A172 (cell line): ENCODE results near the gene APCDD1L. TPM values are rescaled to one million over a fixed set of nuclear protein-coding genes. Genes with fewer than 3 reads are reported as not detected.
"Not testable (repeated sequence)": the region's sequence is repeated elsewhere in the genome, so short reads cannot be mapped to it uniquely, and the experiment has no call there.

Source experiments
- DNase-seq: peaks from one replicate; pipeline ENCODE4 v3.0.0-alpha.2; 2015; ENCODE audit warnings: low spot score
- total RNA-seq: library from RNA; depleted of rRNA; stranded (reverse); fragments of >200 nt; shearing (Covaris generic); gene quantifications from 2 replicates; pipeline ENCODE4 v1.2.3, GENCODE V29; 2014

The APCDD1L gene
- total RNA-seq, 1 experiment from 2014 or later = 0.78 TPM

GRCh38 chr20:58441723-58442122 is 73.5 kb downstream of the APCDD1L start:
- DNase-seq = no peak

DNA sequence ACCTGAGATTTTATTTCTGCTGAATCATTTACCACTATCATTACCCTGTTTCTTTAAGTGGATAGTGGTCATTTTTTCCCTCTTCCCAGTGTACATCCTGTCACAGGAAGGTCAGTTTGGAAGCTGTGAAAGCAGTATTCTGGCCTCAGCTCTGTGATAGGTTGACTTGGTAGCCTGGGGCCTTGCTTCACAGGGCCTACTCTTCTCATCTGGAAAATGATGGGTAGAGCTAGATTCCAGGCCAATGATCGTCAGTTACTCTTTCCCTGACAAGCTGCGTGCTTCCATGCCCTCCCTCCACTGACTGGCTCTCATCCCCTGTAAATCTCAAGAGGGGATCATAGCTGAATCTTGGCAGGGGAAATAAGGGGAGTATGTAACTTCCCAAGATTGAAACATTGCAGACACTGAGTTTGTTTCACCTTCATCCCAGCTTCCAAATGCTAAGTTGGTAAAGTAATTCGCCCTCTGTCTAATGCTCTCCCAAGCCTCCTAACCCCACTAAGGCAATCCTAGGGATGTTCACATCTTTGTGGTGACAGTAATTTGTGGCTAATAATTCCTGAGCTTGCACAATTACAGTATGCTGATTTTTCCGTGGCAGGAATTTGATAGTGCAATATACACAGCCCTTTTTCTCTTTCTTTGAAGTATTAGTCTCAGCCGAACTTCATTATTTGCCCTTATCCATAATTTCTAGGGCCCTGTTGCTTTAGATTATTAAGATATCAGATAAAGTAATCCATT is 75.0 kb downstream of the APCDD1L start:
- DNase-seq = peak; percentile 16

DNA sequence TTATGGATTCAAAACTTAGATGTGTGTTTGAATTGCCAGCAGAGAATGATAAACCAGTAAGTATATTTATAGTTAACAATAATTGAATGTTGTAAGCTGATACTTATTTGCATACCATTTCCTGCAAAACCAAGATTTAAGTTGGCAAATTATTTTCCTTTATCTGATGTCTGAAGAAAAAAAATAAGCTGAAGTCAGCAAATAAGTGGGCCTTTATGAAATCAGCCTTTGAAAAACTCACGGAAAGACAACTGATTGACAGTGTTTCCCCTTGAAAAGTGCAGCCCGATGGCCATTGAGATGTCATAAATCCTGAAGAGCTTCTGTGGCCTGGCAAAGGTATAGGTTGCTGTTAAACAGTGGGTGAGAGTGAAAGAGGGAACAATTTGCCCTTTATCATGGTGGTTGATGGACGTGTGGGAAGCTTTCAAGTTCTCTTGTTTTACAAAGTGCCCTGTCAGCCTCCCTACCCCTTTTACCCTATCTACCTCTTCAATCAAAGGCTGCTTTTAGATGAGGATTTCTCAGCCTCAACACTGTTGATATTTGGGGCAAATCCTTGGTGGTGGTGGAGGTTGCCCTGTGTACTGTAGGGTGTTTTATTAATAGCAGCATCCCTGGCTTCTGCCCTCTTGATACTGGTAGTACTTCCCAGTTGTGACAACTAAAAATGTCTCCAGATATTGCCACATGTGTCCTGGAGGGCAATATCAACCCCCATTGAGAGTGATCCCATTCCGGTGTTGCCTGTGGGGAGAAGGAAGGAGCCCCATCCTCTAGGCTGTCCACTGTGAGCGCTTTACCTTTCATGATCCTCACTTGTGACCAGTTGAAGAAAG is 76.0 kb downstream of the APCDD1L start:
- no peak for DNase-seq

DNA sequence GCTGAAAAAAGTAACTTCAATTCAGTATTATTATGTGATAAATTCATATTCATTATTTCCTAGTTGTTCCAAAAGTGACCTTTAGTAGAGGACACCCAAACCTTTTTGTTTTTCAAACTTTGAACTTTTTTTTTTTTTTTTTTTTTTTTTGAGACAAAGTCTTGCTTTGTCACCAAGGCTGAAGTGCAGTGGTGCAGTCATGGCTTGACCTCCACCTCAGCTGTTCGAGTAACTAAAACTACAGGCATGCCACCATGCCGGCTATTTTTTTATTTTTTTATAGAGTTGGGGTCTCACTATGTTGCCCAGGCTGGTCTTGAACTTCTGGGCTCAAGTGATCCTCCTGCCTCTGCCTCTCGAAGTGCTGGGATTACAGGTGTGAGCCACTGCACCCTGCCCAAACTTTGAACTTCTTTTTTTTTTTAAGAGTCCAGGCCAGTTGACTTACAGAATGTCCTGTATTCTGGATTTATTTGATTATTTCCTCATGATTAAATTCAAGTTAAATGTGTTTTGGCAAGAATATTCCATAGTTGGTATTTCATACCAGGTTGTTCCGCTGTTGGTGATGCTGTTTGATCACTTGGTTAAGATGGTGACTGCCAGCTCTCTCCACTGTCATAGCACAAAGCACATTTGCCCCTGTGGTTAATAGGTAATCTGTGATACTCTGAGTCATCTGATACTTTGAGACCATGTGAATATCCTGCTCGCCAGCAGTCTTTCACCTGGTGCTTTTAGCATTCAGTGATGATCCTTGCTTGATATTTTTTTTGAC is 78.1 kb downstream of the APCDD1L start:
- no peak for DNase-seq

DNA sequence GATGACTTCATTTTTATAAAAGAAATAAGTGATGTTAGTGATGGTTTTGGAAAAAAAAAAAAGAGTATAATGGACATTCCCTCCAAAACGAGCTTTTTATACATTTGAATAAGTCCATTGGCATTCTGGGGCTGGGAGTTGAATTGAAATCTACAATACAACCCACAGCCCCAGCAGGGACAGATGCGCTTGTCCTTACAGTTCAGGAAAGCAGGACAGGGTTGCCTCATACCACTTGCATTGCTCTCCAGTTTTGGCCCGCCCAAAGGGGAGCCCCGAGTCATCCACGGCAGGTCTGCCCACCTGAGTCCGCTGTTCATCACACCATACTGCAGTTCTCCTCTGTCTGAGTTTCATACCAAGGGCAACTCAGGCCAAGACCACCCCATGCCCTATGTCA is 80.0 kb downstream of the APCDD1L start:
- no peak for DNase-seq

DNA sequence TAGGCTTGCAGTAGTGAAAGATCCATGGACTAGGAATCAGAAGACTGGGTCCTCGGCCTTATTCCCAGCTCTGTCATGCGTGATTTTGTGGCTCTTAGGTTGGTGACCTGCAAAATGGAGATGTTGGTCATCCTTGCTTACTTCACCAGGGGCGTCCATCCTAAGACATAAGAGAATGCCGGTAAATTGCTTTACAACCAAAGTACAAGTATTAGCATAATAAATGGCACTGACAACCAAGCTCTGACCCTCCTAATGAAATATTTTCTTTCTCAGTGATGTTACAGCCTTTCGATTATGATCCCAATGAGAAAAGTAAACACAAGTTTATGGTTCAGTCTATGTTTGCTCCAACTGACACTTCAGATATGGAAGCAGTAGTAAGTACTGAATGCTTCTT is 80.9 kb downstream of the APCDD1L start:
- no peak for DNase-seq

DNA sequence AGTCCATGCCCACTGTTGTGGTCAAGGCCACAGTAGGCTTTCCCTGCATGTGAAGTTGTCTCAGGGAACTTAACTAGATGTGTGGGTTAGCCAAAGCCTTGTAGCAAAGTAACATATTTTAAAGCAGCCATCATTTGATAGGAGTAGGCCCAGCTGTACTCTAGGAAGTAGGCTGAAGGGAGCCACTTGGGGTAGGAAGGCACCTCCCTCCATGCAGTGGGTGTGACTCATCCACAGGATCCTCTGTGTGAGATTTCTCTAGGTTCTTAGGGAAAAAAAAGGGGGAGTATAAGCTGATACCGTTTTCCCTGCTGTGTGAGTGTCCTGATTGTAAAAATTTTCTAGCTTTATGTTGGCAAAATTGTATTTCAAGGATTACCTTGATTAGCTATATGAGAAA is 81.4 kb downstream of the APCDD1L start:
- DNase-seq = peak; percentile 76

GRCh38 chr20:58433029-58433647 is 82.1 kb downstream of the APCDD1L start:
- DNase-seq = no peak

DNA sequence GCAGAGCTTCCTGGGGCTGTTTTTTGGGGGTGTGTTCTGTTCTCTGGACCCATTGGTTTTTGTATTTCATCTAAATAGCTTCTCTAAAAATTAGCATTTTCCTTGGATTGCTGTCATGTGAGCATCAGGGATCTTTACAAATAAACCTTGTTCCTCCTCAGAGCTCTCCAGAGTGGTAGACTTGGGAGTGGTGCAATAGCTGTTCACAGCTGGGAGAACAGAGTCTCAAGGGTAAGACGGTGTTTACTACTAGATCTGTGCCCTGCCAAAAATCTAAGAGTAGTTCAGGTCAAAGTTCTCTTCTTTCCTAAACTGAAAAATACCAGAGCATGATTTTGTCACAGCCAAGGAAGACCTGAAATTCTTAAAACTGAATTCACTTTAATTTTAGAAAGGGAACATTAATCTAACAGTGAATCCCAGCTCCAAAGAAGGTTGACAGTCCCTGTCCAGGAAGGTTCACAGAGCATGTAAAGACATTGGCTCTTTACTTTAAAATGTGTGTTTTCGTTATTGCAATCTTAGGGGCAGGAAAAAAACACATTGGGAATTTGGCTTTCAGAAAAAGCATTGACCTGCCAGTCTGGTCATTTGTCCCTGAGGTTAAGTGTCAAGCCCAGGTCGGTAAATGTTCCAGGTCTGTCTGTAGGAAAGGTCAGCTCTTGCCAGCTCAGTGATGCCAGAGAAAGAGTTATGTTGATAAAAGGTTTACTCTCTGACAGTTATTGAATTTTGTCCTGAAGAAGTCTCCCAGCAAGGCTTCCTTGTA is 82.8 kb downstream of the APCDD1L start:
- no peak for DNase-seq

- DNase-seq = no peak
Observed at GRCh38 chr20:58431134-58431533, 84.1 kb downstream of the APCDD1L start.

GRCh38 chr20:58429303-58429702 is 85.9 kb downstream of the APCDD1L start:
- no peak for DNase-seq

GRCh38 chr20:58428364-58428763 is 86.8 kb downstream of the APCDD1L start:
- no peak for DNase-seq

DNA sequence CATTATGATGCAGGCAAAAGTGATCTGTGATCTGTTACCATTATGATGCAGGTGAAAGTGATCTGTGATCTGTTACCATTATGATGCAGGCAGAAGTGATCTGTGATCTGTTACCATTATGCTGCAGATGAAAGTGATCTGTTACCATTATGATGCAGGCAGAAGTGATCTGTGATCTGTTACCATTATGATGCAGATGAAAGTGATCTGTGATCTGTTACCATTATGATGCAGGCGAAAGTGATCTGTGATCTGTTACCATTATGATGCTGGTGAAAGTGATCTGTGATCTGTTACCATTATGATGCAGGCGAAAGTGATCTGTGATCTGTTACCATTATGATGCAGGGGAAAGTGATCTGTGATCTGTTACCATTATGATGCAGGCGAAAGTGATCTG is 87.6 kb downstream of the APCDD1L start:
- not testable (repeated sequence) for DNase-seq

DNA sequence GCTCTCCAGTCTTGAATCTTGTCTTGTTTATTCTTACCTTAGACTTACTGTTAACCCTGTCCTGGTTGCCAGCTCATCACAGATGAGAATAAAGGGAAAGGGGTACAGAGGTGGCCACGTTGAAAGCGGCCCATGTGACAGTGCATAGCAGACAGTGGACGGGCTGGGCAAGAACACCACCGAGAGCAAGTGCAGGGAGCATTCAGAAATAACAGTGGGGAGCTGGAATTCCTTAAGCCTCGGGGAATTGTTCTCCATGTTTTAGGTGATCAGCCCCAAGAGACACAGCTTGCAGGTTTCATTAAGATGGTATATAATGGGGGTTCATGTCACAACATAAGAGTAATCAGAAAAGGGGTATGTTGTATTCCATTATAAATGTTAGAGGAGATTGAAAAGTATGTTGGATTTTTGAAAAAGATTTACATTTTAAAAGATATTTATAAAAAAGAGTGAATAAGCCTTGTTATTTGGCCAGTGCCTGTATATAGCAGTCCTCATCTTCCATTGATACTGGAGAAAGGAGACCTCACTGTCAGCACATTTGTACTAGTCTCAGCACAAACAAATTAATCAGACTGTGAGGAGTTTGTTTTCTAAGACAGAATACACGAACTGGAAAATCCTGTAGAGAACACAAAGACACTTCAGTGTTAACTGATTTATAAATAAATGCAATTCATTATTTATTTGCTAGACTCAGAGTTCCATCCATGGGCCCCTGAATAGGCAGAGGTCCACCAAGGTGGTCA is 90.8 kb downstream of the APCDD1L start:
- DNase-seq = no peak

GRCh38 chr20:58421497-58421850 is 93.7 kb downstream of the APCDD1L start:
- DNase-seq = no peak

DNA sequence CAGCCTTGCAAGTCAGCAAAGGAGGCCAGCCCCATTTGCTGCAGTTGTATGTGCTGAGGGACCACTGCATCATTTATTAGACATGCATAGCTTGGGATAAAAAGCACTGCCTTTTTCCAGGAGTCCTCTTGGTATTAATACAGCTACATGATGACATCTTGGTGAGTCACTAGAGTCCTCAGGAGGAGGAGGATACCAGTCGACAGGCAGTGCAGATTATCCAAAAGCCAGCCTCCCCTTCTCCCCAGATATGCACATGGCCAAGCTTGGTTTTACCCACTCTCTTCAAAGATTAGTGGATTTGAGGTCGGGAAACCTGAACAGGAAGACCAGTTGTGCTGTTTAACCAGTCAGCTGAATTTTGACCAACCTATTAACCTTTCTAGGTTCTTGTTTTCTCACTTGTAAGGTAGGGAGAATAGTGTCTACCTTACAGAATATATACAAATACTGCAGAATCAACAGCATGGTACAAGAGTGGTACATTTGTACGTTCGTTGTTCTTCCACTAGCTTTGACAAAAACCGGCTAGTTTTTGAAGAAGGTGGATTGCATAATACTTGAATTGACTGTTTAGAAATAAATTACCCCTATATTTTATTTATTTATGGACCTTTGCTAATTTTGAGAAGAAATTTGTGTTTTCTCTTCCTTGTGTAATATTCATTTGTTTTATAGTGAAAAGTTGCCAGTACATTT is 94.3 kb downstream of the APCDD1L start:
- DNase-seq = peak; percentile 76

DNA sequence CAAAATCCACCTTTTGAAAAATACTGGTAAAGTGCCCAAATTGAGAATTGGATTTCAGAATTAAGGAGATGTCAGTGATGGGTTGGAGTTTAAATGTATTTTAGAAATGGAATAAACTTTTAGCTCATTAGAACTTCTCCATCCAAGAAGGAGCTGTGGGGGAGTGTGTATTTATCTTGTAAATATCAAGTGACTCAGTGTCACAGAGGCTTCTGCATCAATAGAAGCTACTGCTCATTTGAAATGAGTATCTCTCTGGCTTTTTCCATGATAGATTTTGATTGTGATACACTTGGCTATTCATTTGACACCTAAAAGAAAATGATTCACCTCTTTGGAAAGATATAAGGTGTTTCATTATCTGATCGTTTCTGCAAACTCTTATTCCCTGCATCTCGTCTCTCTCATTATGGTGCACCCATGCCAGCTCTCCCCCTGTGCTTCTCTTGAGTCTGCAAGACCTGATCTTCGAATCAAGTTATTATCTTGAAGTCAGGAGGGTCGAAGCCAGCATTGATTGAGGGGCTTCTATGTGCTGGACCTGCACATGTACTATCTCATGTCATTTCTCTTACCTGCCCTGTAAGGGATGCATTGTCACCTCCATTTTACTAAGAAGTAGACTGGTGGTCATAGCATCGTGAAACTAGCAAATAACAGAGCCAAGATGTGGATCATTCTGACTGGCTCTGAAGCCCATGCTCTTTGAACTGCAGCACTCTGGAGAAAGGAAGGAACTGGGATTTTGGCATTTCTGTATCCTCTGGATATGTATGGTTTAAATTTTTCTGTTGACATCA is 96.0 kb downstream of the APCDD1L start:
- no peak for DNase-seq

- DNase-seq = no peak
Observed at GRCh38 chr20:58417438-58417837, 97.8 kb downstream of the APCDD1L start.

GRCh38 chr20:58416835-58417234 is 98.4 kb downstream of the APCDD1L start:
- DNase-seq = no peak
